ENCODE data around the gene UBAP1. TPM values are rescaled to one million over a fixed set of nuclear protein-coding genes. Genes with fewer than 3 reads are reported as not detected.

UBAP1 gene
- total RNA-seq, 1 experiment from 2014 or later = 35.9 TPM

GRCh38 chr9:34276772-34277171 is 97.9 kb downstream of the UBAP1 start:
- CTCF ChIA-PET = no interaction called here
- DNase-seq (ENCODE audit: low spot score) = no peak
- intact Hi-C loops (cut with micrococcal nuclease; ENCODE audit: unreplicated experiment) = no loop called here

GRCh38 chr9:34279411-34279810 is 100.6 kb downstream of the UBAP1 start:
- H3K4me1 ChIP-seq (ENCODE audit: insufficient read depth, low read length, poor library complexity, severe bottlenecking) = peaks cover 5% of the 10 kb centered on the region
- H3K4me3 ChIP-seq (ENCODE audit: low read depth, low read length, poor library complexity, severe bottlenecking) = no peak overlapping the region
- no TSS peak for BruUV-seq (replicated peaks)
- H3K27ac ChIP-seq (ENCODE audit: low read depth, low read length, poor library complexity, severe bottlenecking) = no peak overlapping the region
- no peak for TF ChIP-seq EZH2 (IDR thresholded peaks at IDR 0.05; ENCODE audit: borderline replicate concordance, low read depth, low read length, poor library complexity, severe bottlenecking)
- TF ChIP-seq CTCF (conservative IDR thresholded peaks at IDR 0.05; ENCODE audit: low read depth, low read length) = no peak
- H3K36me3 ChIP-seq (ENCODE audit: insufficient read depth, low read length, poor library complexity, severe bottlenecking) = no peaks in the 10 kb centered on the region
- POLR2A ChIA-PET (ENCODE audit: low non-redundant PET) = no interaction called here
- H3K27me3 ChIP-seq (replicated peaks; ENCODE audit: insufficient read depth, low read depth, low read length, poor library complexity) = no peaks in the 10 kb centered on the region
- H3K9me3 ChIP-seq (ENCODE audit: low read depth, low read length, poor library complexity, severe bottlenecking) = no peaks in the 10 kb centered on the region
- CTCF ChIA-PET = no interaction called here
- intact Hi-C loops (cut with micrococcal nuclease; ENCODE audit: unreplicated experiment) = no loop called here
- DNase-seq (ENCODE audit: low spot score) = peak; percentile 40

More at GRCh38 chr9:34276772-34277171, 97.9 kb downstream of the UBAP1 start:
- no peaks in the 10 kb centered on the region for H3K9me3 ChIP-seq (ENCODE audit: low read depth, low read length, poor library complexity, severe bottlenecking)
- H3K27me3 ChIP-seq (replicated peaks; ENCODE audit: insufficient read depth, low read depth, low read length, poor library complexity) = no peaks in the 10 kb centered on the region
- no peak overlapping the region for H3K4me3 ChIP-seq (ENCODE audit: low read depth, low read length, poor library complexity, severe bottlenecking)
- TF ChIP-seq EZH2 (IDR thresholded peaks at IDR 0.05; ENCODE audit: borderline replicate concordance, low read depth, low read length, poor library complexity, severe bottlenecking) = no peak
- H3K4me1 ChIP-seq (ENCODE audit: insufficient read depth, low read length, poor library complexity, severe bottlenecking) = peaks cover 5% of the 10 kb centered on the region
- POLR2A ChIA-PET (ENCODE audit: low non-redundant PET) = no interaction called here
- no peak overlapping the region for H3K27ac ChIP-seq (ENCODE audit: low read depth, low read length, poor library complexity, severe bottlenecking)
- no TSS peak for BruUV-seq (replicated peaks)
- no peaks in the 10 kb centered on the region for H3K36me3 ChIP-seq (ENCODE audit: insufficient read depth, low read length, poor library complexity, severe bottlenecking)

- Histone ChIP-seq H3K9me3 (ENCODE audit: low read depth, low read length, poor library complexity, severe bottlenecking) (no peaks in the 10 kb centered on the region), H3K27ac (ENCODE audit: low read depth, low read length, poor library complexity, severe bottlenecking) (no peak overlapping the region), H3K27me3 (replicated peaks; ENCODE audit: insufficient read depth, low read depth, low read length, poor library complexity) (no peaks in the 10 kb centered on the region), H3K4me1 (ENCODE audit: insufficient read depth, low read length, poor library complexity, severe bottlenecking) (peaks cover 5% of the 10 kb centered on the region), H3K36me3 (ENCODE audit: insufficient read depth, low read length, poor library complexity, severe bottlenecking) (peaks cover 4% of the 10 kb centered on the region), H3K4me3 (ENCODE audit: low read depth, low read length, poor library complexity, severe bottlenecking) (no peak overlapping the region)
- no TSS peak for BruUV-seq (replicated peaks)
- CTCF ChIA-PET = no interaction called here
- POLR2A ChIA-PET (ENCODE audit: low non-redundant PET) = no interaction called here
- intact Hi-C loops (cut with micrococcal nuclease; ENCODE audit: unreplicated experiment) = no loop called here
- DNase-seq (ENCODE audit: low spot score) = no peak
- TF ChIP-seq CTCF (conservative IDR thresholded peaks at IDR 0.05; ENCODE audit: low read depth, low read length) (no peak), EZH2 (IDR thresholded peaks at IDR 0.05; ENCODE audit: borderline replicate concordance, low read depth, low read length, poor library complexity, severe bottlenecking) (no peak)
These were observed 103.3 kb downstream of the UBAP1 start for GRCh38 chr9:34282096-34282495.

- H3K4me3 ChIP-seq (ENCODE audit: low read depth, low read length, poor library complexity, severe bottlenecking) = no peak overlapping the region
- peaks cover 11% of the 10 kb centered on the region for H3K4me1 ChIP-seq (ENCODE audit: insufficient read depth, low read length, poor library complexity, severe bottlenecking)
- peaks cover 4% of the 10 kb centered on the region for H3K36me3 ChIP-seq (ENCODE audit: insufficient read depth, low read length, poor library complexity, severe bottlenecking)
- no peaks in the 10 kb centered on the region for H3K27me3 ChIP-seq (replicated peaks; ENCODE audit: insufficient read depth, low read depth, low read length, poor library complexity)
- no peak overlapping the region for H3K27ac ChIP-seq (ENCODE audit: low read depth, low read length, poor library complexity, severe bottlenecking)
- CTCF ChIA-PET = no interaction called here
- no TSS peak for BruUV-seq (replicated peaks)
- TF ChIP-seq CTCF (conservative IDR thresholded peaks at IDR 0.05; ENCODE audit: low read depth, low read length) (no peak), EZH2 (IDR thresholded peaks at IDR 0.05; ENCODE audit: borderline replicate concordance, low read depth, low read length, poor library complexity, severe bottlenecking) (no peak)
- POLR2A ChIA-PET (ENCODE audit: low non-redundant PET) = no interaction called here
- DNase-seq (ENCODE audit: low spot score) = no peak
- intact Hi-C loops (cut with micrococcal nuclease; ENCODE audit: unreplicated experiment) = no loop called here
- H3K9me3 ChIP-seq (ENCODE audit: low read depth, low read length, poor library complexity, severe bottlenecking) = no peaks in the 10 kb centered on the region
These were observed 110.3 kb downstream of the UBAP1 start for GRCh38 chr9:34289159-34289558.

All from A673 (cell line).